ENCODE measurements around the gene MAD2L1.
A peak's percentile ranks its signal among the peaks of the same experiment; 100 is the strongest.

MAD2L1 gene

DNA sequence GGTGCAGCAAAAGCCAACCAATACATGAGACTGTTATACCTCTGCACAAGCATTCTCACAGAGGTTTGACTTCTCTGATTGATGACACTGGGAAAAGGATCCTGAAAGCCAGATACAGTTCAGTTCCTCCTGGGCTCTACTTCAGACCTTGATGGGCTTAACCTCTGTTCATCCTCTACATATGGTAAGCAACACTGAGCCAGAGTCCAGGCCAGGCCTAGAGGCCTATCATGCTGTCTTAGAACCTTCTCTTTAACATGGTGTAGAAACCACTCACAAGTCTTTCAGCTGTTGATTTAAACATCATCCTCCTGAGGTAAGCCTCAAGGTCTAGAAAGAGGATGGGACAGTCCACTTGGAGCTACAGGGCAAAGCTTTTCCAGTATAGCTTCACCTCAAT, 9.2 kb downstream of the MAD2L1 start:
- DNase-seq (ENCODE audit: low spot score), result no peak

DNA sequence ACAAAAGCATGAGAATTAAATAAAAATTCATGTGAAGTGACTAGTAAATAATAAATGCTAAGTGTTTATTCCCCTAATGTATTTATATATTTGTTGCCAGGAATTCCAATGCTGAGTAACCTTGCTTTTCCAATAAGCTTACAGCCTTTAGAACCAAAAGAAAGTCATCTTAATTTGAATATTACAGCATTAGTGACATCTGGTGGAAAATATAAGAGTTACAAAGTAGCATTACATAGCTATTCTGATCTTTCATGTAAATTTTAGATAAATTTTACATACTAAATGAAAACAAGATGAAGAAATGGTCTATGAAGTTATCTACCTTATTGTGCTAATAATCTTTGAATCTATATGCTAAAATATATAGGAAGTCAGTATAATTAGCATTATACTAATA, 10.4 kb downstream of the MAD2L1 start:
- DNase-seq (ENCODE audit: low spot score), result no peak

DNA sequence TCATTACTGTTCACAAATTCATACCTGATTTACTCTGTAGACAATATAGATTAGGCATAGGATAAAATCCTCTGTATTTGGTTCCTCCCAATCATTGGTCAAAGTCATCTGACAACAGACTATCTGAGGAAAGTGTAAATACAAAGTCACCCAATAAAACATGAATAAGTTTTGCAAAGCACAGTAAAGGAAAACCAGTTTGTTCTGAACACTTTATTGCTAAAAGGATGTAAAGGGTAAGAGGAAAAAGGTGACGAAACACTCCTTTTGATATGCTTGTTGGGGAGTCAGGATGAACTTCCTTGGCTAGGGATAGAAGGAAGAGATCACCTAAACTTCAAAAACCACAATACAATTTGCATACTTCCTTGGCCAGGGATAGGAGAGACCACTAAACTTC, 10.9 kb downstream of the MAD2L1 start:
- DNase-seq (ENCODE audit: low spot score), result no peak

DNA sequence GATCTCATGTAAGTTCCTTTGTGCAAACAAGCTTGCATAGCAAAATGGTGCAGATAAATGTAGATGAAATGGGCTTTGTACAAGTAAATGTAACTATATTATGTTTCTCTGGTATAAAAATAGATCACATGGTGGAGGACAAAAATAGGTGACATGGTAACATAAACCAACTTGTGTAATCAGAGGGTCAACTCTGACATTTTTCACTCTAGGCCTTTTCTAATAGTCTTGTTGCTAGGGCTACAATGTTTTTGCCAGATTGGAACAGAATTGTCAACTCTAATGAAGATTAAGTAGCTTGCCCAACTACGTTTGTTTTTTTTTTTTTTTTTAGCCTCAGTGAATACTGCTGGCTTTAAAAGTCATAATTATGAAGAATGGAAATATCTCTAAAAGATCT, 11.5 kb downstream of the MAD2L1 start:
- DNase-seq (ENCODE audit: low spot score), result no peak

DNA sequence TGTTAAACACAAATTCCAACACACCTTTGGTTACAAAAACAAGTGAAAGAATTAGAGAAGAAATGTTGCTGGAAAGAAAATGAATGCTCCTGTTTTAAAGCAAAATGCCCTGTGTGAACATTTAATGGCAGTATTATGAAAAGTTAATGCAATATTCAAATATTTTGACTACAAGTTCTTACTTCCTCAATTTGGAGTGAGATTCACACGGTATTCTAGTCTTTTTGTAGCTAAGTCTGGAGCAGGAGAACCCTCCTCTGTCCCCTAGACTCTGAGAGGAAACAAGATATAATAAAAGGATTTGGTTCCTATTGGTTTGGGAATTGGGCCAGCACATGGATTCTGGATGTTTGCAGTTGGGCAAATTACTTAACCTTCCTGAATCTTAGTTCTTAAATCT, 12.7 kb downstream of the MAD2L1 start:
- DNase-seq (ENCODE audit: low spot score), result no peak

DNA sequence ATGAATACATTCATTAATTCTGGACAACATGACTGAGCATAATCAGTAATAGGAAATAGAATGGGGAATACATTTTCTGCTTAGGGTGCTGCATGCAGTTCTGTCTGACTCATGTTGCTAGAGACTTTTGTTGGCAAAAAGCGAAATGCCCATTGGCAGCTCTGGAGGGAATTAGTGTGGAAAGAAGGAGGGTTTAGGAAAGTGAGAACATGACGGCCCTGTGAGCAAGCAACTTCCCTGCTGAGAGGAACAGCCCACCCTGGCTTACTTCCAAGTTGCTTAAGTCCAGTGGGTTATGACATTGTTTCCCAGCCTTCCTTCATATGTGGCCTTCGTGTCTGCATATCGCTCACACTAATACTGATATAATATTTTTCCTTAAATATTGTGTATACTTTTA, 13.8 kb downstream of the MAD2L1 start:
- no peak for DNase-seq (ENCODE audit: low spot score)

DNA sequence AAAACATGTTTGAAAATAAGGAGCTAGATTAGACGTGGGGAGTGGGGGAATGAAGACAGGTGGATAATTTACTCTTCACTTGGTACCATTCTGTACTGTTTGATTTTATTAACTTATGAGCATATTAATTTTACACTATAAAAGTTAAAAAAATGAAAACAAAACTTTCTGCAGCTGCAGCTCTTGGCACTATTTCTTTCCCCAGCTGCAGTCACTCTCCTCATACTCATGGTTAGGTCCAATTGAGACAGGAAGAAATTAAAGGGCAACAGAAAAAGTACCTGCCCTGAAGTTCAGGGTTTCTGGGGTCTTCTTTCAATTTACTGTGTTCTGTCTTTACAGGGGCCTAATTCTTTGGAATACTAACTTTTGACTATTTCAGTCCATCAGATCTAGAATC, 15.4 kb downstream of the MAD2L1 start:
- no peak for DNase-seq (ENCODE audit: low spot score)

DNA sequence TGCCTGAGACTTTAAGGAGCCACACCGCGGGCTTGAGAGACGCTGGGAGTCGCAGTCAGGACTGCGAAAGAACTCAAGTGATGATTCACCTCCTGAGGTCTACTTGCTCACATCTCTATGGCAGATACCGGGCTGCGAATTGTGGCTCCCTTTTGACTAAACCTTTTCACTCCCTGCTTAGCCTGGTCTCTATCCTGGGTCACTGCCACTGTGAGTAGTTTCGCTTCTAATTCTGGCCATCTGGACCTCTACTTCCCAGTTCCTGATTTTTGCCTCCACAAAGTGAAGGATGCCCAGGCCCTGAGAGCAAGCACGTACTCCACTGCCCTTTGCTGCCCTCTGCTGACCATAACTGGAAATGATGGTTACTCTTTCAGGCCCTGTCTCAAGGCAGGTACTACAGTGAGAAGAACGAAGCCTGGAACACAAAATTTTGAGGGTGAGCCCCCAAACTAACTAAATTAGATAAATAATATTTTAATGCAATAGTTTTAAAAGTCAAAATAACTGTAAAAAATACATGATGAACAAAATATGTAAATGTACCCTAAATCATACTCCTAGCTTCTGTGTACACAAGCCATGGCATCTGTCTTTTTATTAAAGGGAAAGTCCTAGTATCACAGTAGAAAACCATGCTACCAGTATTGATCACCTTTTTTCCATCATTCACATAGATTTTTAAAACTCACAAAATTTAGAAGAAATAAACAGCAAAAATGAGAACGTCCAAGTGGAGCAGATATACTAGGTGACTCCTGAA, 16.7 kb downstream of the MAD2L1 start:
- DNase-seq (ENCODE audit: low spot score), result peak; percentile 66

DNA sequence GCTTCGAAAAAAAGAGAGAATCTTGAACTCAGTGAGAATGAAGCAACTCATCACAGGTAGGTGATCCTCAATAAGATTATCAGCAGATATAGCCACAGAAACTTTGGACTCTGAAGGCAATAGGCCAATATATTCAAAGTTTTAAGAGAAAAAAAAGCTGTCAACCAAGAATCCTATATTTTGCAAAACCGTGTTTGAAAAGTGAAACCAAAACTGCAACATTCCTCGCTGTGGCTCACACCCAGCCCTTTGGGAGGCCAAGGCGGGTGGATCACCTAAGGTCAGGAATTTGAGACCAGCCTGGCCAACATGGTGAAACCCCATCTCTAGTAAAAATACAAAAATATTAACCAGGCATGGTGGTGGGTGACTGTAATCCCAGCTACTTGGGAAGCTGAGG, 22.8 kb downstream of the MAD2L1 start:
- DNase-seq (ENCODE audit: low spot score), result no peak

DNA sequence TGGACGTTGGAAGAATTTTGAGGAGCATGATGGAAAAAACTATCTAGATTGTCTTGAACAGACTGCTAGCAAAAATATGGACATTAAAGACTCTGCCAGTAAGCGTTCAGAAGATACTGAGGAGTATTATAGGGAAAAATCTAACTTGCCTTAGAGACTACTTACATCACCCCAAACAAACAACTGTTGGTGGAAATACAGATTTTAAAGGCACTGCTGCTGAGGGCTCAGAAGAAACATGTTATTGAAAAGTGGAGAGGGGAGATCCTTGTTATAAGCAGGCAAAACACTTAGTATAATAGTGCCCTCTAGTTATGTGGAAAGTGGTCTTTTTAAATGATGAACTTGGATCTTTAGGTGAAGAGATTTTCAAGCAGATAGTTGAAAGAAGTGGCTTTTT, 29.2 kb downstream of the MAD2L1 start:
- DNase-seq (ENCODE audit: low spot score), result no peak

DNA sequence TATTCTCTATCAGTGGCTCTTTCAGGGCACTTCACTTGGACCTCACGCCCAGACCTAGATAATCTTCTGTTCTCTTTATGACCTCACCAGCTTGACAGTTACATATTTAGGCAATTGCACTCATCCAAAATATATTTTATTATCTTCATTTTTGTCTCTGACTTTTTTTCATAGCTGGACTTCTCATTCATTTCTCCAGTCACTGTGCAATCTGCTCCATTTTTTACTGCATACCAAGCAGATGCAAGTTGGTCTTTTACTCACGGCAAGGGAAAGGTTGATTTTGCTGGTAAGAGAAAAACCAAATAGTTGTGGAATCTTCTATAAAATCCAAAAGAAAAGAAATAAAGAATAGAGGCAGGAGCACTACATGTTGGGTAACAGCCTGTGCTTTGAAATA, 31.7 kb downstream of the MAD2L1 start:
- no peak for DNase-seq (ENCODE audit: low spot score)

DNA sequence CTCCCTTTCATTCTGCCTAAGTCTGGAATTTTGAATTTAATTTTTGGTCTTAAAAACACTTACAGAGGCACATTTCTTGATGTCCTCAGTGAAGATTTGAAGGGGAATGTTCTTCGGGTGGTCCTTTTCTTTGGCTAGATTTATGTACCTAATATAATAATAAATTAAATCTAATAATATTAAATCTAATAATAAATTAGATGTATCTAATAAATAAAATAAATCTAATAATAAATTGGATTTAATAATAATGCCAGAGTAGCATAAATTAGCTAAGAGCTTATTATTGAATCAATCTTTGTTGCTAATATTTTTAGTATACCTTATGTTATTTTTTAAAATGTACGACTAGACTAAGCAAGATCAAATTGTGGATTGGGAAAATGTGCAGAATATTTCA, 39.8 kb downstream of the MAD2L1 start:
- DNase-seq (ENCODE audit: low spot score), result no peak

DNA sequence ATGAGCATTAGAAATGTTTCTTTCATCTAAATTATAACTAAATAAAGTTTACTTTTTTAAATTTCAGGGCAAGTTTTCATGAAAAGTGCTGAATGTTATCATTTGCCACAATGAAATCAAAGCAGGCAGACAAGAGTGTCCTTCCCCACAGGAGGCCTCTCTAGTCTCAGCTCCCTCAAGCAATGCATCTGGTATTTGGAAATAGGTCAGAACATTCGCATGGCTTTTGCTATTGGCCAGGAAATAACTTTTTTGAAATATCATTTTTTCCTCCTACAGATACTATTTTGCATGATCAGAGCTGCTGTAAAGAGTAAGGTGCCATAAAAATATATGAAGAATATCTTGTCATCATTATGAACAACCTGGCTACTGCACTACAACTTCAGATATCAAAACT, 41.1 kb downstream of the MAD2L1 start:
- no peak for DNase-seq (ENCODE audit: low spot score)

DNA sequence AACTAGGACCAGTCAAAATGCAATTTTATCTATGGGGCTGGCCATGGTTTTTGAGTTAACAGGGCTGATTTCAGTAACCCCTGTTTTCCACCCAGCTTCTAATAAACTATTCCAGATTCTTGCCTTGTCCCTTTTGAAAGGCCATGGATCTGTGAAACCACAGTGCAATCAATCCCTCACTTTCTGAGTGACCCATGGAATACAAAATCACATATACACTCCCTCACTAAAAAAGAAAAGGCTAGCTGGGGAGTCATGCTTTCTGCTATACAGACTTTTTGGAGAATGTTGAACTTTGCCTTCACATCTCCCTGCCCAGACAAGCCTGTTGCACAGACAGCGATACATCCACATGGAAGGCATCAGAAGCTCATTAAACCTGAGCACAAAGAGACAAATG, 47.9 kb downstream of the MAD2L1 start:
- no peak for DNase-seq (ENCODE audit: low spot score)

DNA sequence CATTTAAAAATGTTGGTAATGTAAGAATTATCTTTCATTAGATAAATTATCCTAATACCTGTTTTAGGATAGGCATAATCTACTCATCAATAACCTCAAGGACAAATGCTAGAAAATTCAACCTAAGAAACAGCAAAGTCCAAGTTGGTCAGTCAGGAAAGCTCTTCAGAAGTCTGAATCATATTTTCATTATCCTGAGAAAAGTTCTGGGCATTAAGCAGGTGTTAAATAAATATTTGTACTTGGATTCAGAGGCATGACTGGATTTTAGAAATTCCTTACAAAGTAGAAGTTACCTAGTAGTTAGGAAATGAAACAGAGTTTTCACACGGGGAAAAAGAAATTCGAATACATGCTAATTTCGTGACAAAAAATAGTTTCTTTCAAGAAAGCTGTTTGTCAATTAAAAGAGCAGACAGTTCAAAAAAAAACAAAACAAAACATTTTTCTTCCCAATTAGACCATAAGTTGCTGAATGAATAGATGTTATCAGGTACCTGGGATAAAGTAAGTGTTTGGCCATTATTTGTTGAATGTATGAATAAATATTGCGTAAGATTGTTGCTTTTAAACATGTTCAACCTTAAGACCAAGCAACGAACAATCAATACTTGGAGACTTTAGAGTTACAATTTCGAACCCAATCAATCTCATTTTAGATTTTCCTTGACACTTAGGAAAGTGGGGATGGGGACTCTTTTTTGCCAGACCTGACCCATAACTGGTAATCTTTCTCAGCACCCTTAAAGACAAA, 48.5 kb downstream of the MAD2L1 start:
- DNase-seq (ENCODE audit: low spot score), result no peak

DNA sequence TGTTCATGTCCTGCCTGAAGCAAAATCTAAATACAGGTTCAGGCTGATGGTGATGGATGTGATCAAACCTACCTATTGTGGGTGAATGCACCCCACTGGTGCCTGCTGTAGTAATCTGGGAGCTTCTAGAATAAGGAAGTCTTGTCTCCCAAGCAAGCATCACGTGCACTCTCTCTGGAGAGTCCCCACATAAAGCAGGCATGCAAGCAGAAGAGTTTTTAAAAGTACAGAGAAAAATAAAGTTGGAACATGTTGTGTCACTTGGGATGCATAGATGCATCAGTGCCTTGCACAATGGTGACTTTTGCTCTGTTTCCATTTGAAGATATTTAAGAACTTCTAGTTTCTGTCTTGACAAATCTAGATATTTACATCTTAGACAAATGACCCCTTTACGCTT, 54.9 kb downstream of the MAD2L1 start:
- no peak for DNase-seq (ENCODE audit: low spot score)

DNA sequence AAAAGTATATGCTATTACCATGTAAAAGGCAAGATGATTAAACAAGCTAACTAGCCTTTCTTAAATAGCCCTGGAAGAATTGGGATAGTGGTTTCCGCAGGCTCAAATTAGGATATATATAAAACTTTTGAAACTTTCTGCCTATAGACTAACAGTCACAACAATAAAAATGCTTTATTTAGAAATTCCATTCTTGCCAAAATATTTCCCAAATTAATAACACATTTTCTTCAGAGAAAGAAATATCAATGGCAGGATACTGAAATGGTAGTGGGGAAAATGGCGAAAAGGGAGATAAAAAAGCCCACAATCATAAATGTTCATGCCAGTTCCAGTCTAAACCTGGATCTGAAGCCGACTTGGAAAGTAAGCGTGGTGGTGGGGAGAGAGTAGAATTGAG, 56.0 kb downstream of the MAD2L1 start:
- DNase-seq (ENCODE audit: low spot score), result no peak

DNA sequence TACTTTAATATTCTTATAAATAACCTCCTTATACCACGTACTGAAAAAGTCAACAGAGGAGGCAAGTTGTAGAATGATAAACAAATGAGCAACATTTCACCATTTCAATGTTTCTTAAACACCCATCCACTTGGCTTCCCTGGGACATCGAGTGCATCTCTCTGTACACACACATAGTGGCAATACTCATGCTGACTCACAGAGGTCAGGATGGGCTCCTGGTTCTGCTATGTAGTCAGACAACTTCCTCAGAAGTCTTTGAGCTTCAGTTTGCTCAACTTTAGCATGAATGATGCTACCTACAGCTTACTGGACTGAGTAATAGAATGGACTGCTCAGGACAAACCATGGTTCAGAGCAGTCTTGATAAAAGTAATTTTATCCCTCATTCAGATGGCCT, 56.9 kb downstream of the MAD2L1 start:
- DNase-seq (ENCODE audit: low spot score), result no peak

DNA sequence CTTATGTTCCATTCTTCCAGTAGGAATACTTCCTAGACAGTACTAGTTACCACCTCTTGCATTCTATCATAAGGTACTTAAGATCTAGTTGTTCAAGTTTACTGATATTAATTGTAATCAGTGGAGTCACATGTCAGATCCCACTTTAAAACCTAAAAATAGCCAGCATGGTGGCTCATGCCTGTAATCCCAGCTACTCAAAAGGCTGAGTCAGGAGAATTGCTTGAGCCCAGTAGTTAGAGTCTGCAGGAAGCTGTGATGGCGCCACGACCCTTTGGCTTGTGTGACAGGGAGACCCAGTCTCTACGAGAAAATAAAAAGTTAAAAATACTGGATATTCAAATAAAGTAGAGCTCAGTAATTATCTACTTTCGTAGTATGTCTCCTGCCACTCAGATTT, 57.7 kb downstream of the MAD2L1 start:
- DNase-seq (ENCODE audit: low spot score), result no peak

DNA sequence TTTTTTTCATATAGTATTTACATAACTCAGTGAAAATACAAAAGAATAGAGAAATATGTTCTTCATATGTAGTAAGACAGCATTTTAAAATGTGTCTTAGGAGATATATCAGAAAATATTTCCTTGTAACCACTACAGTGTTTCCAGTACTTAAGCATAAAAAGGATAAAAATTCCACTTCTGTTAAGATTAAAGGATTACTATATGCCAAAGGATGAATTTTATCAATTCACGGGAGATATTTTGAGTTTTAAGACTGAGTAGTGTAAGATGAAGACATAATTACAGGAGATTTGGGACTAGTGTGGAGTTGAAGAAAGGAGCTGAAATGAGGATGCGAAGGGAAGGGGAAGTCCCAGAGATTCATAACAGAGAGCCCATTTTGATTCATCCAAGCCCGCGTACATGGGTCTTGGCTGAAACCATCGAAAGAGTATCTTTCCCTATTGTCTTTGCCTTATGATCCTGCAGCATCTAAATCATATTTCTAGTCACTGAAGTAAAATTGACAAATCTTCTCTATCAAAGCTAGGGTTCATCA, 58.7 kb downstream of the MAD2L1 start:
- no peak for DNase-seq (ENCODE audit: low spot score)

DNA sequence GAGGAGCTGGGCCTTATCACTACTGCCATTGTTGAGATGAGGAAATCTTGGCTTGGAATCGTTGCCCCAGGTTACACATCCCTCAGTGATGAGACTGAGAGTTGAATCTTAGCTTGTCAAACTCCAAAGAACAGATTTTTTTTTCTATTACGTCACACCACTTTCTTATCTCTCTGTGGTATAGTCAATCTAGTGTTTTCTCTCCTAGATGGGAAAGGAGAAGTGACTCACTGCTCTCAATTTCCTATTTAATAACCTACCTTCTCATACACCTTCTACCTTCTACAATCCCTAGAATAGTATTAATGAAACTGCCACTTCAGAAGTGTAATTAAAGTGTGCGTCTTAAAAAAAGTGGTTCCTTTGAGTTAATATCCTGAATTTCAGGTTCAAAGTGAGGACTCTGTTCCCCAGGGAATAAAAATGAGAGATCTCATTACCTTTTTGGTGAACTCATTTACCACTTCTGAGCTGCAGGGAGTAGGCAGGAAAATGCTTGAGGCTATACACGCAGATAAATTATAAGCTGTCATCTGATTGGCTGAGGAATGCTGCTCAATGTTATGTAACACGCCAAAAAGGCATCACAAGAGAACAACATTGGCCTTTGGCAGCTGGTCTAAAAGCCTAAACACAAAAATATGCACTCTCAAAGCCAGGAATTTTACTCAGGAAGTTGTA, 59.3 kb downstream of the MAD2L1 start:
- peak; percentile 69 for DNase-seq (ENCODE audit: low spot score)

Data from COLO829 (cell line).